ENCODE data around the gene JAKMIP1. TPM values are rescaled to one million over a fixed set of nuclear protein-coding genes. Genes with fewer than 3 reads are reported as not detected.

Gene JAKMIP1
- total RNA-seq, 4 donors from 2014 or later = 0.67 to 1.3 (median 1.1) TPM

DNA sequence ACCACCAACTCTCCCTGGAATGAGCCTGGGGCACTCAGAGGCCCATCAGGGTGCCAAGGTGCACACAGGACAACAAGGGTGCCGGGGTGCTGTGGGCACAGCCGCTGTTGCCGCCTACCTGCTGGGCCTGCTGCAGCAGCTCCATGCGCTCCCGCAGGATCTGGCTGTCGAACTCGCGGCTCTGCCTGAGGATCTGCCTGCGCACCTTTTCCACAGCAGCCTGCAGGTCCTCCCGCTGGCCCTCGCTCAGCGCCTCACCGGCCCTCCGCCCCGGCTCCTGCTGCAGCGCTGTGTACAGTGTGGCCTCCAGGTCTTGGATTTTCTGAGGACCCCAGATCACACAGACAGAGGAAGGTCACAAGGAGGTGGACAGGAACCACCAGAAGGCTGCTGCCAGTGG is 164.6 kb downstream of the JAKMIP1 start:
- Histone ChIP-seq H3K4me3 (no peak overlapping the region), H3K36me3 (no peaks in the 10 kb centered on the region), H3K27me3 (peaks cover 0 to 6% (median 0%) of the 10 kb centered on the region in 4 donors), H3K27ac (no peak overlapping the region), H3K4me1 (peaks cover 10 to 19% (median 13%) of the 10 kb centered on the region in 3 donors), H3K9me3 (no peaks in the 10 kb centered on the region)
- DNase-seq = no peak
- TF ChIP-seq, protein P1, sequence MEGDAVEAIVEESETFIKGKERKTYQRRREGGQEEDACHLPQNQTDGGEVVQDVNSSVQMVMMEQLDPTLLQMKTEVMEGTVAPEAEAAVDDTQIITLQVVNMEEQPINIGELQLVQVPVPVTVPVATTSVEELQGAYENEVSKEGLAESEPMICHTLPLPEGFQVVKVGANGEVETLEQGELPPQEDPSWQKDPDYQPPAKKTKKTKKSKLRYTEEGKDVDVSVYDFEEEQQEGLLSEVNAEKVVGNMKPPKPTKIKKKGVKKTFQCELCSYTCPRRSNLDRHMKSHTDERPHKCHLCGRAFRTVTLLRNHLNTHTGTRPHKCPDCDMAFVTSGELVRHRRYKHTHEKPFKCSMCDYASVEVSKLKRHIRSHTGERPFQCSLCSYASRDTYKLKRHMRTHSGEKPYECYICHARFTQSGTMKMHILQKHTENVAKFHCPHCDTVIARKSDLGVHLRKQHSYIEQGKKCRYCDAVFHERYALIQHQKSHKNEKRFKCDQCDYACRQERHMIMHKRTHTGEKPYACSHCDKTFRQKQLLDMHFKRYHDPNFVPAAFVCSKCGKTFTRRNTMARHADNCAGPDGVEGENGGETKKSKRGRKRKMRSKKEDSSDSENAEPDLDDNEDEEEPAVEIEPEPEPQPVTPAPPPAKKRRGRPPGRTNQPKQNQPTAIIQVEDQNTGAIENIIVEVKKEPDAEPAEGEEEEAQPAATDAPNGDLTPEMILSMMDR (IDR thresholded peaks at IDR 0.05) = no peak
- TF ChIP-seq POLR2A (IDR thresholded peaks at IDR 0.05) = no peak
- no CpG with 5 or more reads among the region's 16 CpGs for WGBS, 2 donors
- intact Hi-C loops (cut with DNase I) = no loop called here

DNA sequence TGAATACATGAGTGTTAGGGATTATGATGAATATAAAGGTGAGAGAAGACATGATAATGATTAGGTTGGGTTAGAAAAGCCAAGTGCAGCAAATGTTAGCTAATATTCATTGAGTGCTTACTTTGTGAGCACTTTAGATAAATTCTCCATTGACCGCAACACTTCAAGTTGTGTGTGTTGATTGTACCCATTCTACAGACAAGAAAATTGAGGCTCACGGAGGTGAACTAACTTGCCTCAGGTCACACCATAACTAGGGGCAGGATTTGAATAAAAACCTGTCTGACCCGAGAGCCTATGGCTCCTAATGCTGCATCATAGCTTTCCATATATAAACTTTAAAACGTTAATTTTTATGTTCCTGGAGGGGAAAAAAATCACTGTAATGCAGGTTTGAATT is 167.0 kb downstream of the JAKMIP1 start:
- H3K4me1 ChIP-seq = peaks cover 10 to 22% (median 13%) of the 10 kb centered on the region in 3 donors

DNA sequence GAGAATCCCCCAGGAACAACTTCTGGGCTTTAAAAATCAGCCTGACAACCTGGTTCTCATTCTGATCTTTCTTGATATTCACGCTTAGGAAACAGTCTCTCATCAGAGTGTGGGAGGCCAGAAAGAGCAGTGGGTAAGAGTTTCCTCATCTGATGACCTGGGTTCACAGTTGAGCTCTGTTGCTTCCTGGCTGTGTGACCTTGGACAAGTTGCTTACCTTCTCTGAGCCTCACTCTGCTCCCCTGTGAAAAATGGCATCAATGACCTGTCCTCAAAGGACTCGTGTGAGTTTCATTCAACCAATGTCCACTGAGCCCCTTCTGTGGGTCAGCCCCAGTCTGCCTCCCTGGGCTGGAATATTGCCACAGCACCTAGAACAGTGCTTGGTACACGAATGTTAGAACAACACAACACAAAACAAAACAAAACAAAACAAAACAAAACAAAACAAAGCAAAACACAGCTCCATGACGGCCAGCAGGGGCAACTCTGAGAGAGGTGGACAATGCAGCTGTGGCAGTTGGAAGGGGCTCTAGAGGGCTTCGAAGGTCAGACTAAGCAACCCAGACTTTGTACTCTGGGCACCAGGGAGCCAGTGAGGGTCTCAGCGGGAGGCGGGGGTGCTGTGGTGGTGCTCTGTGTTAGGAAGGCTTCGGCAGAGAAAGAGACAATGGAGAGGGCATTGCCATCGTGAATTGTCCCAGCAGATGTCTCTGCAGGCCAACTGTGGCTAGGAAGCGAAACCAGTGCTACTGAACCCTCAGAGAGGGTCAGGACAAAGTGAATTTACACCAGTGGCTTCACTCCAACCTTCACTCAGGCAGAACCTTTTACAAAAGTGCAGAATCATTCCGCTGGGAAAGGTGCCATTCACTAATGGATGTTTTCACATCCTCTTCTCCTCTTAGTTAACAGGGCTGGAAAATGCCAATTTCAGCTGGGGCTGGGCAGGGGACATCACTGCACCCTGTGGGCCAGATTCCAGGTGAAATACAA is 167.8 kb downstream of the JAKMIP1 start:
- Histone ChIP-seq H3K4me1 (peaks cover 16 to 30% (median 18%) of the 10 kb centered on the region in 3 donors), H3K27me3 (peaks cover 0 to 3% (median 0%) of the 10 kb centered on the region in 4 donors), H3K9me3 (no peaks in the 10 kb centered on the region), H3K27ac (peak overlapping the region; percentile 25 to 78 (median 59)), H3K4me3 (no peak overlapping the region), H3K36me3 (no peaks in the 10 kb centered on the region)
- TF ChIP-seq, protein P1 (IDR thresholded peaks at IDR 0.05) = peak in 3 of 6 experiments; percentile 15 to 29 (median 18)
- TF ChIP-seq POLR2A (IDR thresholded peaks at IDR 0.05) = no peak
- no peak for DNase-seq
- intact Hi-C loops (cut with DNase I) = no loop called here
- WGBS, 2 donors = 58 to 63% methylated on average over 9 to 10 of the region's 11 CpGs

More for the DNA sequence above, 167.0 kb downstream of the JAKMIP1 start:
- no peak for DNase-seq
- Histone ChIP-seq H3K27ac (peak overlapping the region; percentile 25 to 78 (median 59)), H3K9me3 (no peaks in the 10 kb centered on the region), H3K27me3 (peaks cover 0 to 3% (median 0%) of the 10 kb centered on the region in 4 donors), H3K36me3 (no peaks in the 10 kb centered on the region), H3K4me3 (no peak overlapping the region)
- TF ChIP-seq, protein P1 (IDR thresholded peaks at IDR 0.05) = no peak
- TF ChIP-seq POLR2A (IDR thresholded peaks at IDR 0.05) = no peak
- 65 to 83% methylated on average over 4 of the region's 4 CpGs for WGBS, 2 donors
- intact Hi-C loops (cut with DNase I) = no loop called here

DNA sequence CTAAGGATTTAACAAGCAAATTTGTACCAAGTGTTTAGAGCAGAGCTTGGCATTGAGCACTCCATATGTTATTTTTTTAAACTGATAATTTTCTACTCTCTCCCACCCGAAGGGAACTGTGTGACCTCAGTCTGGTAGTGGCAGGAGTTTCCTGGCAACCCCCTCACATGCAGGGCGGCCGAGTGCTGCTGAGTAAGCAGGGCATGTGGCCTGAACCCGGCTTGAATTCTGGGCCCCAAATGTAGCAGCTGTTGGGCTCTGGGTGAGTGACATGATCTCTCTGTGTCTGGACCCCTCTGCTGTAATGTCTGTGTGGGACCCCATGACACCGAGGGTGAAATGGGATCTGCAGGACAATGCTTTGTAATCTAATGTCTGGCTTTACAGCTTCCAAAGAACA is 168.5 kb downstream of the JAKMIP1 start:
- H3K27me3 ChIP-seq = peaks cover 0 to 3% (median 0%) of the 10 kb centered on the region in 4 donors
- H3K4me1 ChIP-seq = peaks cover 16 to 37% (median 25%) of the 10 kb centered on the region in 3 donors
- H3K36me3 ChIP-seq = no peaks in the 10 kb centered on the region
- H3K4me3 ChIP-seq = no peak overlapping the region
- no peaks in the 10 kb centered on the region for H3K9me3 ChIP-seq
- DNase-seq = no peak
- TF ChIP-seq, protein P1 (IDR thresholded peaks at IDR 0.05) = no peak
- no peak for TF ChIP-seq POLR2A (IDR thresholded peaks at IDR 0.05)
- 45 to 53% methylated on average over 4 to 5 of the region's 5 CpGs for WGBS, 2 donors
- peak overlapping the region in 1 of 4 donors; percentile 78 for H3K27ac ChIP-seq
- intact Hi-C loops (cut with DNase I) = no loop called here

DNA sequence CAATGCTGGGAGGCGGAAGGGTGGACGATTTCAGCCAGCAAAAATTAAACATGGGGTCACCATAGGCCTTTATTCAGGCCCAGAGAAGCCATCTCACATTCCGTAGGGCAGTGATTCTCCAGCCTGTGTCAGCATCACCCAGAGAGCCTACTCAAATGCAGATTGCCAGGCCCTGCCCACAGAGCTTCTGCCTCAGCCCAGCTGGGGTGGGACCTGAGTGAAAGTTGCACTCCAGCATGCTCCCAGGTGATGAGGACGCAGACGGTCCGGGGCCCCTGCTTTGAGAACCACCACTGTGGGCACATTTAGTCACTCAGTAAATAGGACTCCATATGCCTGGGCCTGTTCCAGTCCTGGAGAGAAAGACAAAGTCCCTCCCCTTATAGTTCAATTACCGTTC is 169.7 kb downstream of the JAKMIP1 start:
- no peaks in the 10 kb centered on the region for H3K36me3 ChIP-seq
- TF ChIP-seq, protein P1 (IDR thresholded peaks at IDR 0.05) = no peak
- TF ChIP-seq POLR2A (IDR thresholded peaks at IDR 0.05) = no peak
- H3K4me1 ChIP-seq = peaks cover 16 to 38% (median 25%) of the 10 kb centered on the region in 3 donors
- no peaks in the 10 kb centered on the region for H3K9me3 ChIP-seq
- no peak overlapping the region for H3K4me3 ChIP-seq
- H3K27me3 ChIP-seq = no peaks in the 10 kb centered on the region
- intact Hi-C loops (cut with DNase I) = no loop called here
- no peak overlapping the region for H3K27ac ChIP-seq
- no peak for DNase-seq
- WGBS, 2 donors = 84% methylated on average over 4 of the region's 7 CpGs; no CpG with 5 or more reads in 1 of the 2 donors

All from esophagus squamous epithelium (tissue), 5 donors.